MM.1S (cell line): ENCODE results near the gene EP400.

Experiments
- DNase-seq: peaks from one replicate; pipeline ENCODE4 v3.0.0-alpha.2; 2015
- H2AFZ ChIP-seq: fragments of 300-600 bp; sonication (generic); 2 replicates; pipeline ENCODE4 v1.6.0; 2016; ENCODE audit warnings: antibody characterized with exemption, low read length
- H3F3A ChIP-seq: fragments of 300-600 bp; sonication (generic); 2 replicates; pipeline ENCODE4 v1.6.1; 2016; ENCODE audit warnings: mild to moderate bottlenecking, antibody characterized with exemption, low read length, moderate library complexity, mixed read lengths; ENCODE audit not compliant: insufficient read depth
- H3K27ac ChIP-seq: fragments of 300-600 bp; sonication (generic); 2 replicates; pipeline ENCODE4 v1.5.1; 2016; ENCODE audit warnings: mild to moderate bottlenecking, low read length
- H3K27me3 ChIP-seq: fragments of 300-600 bp; sonication (generic); replicated peaks from 2 replicates; pipeline ENCODE4 v1.6.0; 2016; ENCODE audit warnings: low read length; ENCODE audit not compliant: insufficient read depth
- H3K36me3 ChIP-seq: fragments of 300-600 bp; sonication (generic); replicated peaks from 2 replicates; pipeline ENCODE4 v1.6.1; 2016; ENCODE audit warnings: mild to moderate bottlenecking, low read length, mixed read lengths; ENCODE audit not compliant: insufficient read depth
- H3K4me1 ChIP-seq: fragments of 300-600 bp; sonication (generic); 2 replicates; pipeline ENCODE4 v1.6.1; 2016; ENCODE audit warnings: low read length, mixed read lengths
- H3K4me2 ChIP-seq: fragments of 300-600 bp; sonication (generic); 2 replicates; pipeline ENCODE4 v1.6.0; 2016; ENCODE audit warnings: low read depth, low read length
- H3K4me3 ChIP-seq: fragments of 300-600 bp; sonication (generic); 2 replicates; pipeline ENCODE4 v1.5.1; 2016; ENCODE audit warnings: low read length, mixed read lengths
- H3K79me2 ChIP-seq: fragments of 300-600 bp; sonication (generic); 2 replicates; pipeline ENCODE4 v1.6.1; 2016; ENCODE audit warnings: mixed run types, low read length, mixed read lengths
- H3K9ac ChIP-seq: fragments of 300-600 bp; sonication (generic); 2 replicates; pipeline ENCODE4 v1.6.1; 2016; ENCODE audit warnings: low read length, mixed read lengths
- H3K9me2 ChIP-seq: fragments of 300-600 bp; sonication (generic); replicated peaks from 2 replicates; pipeline ENCODE4 v1.6.1; 2016; ENCODE audit warnings: mild to moderate bottlenecking, low read length, mixed read lengths; ENCODE audit not compliant: insufficient read depth
- H3K9me3 ChIP-seq: fragments of 300-600 bp; sonication (generic); replicated peaks from 2 replicates; pipeline ENCODE4 v1.6.1; 2016; ENCODE audit warnings: mild to moderate bottlenecking, low read length, mixed read lengths; ENCODE audit not compliant: insufficient read depth
- H4K20me1 ChIP-seq: fragments of 300-600 bp; sonication (generic); 2 replicates; pipeline ENCODE4 v1.6.1; 2016; ENCODE audit warnings: mild to moderate bottlenecking, low read length, moderate library complexity, mixed read lengths; ENCODE audit not compliant: insufficient read depth
- EZH2 ChIP-seq: fragments of 300-600 bp; sonication (generic); optimal IDR thresholded peaks from 2 replicates; pipeline ENCODE3; 2017; ENCODE audit warnings: low read depth, mild to moderate bottlenecking, antibody characterized with exemption, low read length, mixed read lengths
- EZH2phosphoT487 ChIP-seq: fragments of 300-600 bp; sonication (generic); IDR thresholded peaks from 2 replicates; pipeline ENCODE4 v1.6.1; 2018; ENCODE audit warnings: antibody characterized with exemption, low read length
- TF ChIP-seq, protein P1 (sequence below): fragments of 300-600 bp; sonication (generic); IDR thresholded peaks from 2 replicates; pipeline ENCODE4 v1.5.1; 2016; ENCODE audit warnings: antibody characterized with exemption, low read length, mixed read lengths

The EP400 gene

DNA sequence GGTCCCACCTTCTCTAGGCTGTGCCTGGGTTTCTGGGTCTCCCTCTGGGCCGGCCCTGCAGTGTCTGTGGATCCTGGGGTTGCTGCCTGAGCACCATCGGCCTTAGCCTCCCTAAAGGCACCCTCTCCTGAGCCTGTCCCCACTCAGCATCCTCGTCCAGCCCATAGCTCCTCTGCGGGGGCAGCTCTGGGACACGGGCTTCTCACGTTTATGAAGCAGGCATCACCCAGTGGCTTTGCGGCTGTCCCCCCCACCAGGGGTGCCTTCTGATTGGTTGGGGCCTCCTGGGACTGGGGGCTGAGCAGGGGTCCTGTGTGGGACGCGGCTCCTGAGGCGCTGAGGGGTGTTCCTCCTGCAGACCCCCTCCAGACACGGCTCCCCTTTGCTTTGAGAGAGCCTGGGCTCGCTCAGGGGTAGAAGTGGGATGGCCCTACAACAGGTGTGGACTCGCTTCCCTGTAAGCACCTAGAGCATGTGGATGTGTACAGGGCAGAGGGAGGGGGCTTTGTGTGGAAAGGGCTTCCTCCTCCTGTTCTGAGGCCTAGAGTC, 44.6 kb upstream of the EP400 start:
- Histone ChIP-seq H3K4me2 (no peak overlapping the region), H4K20me1 (no peaks in the 10 kb centered on the region), H3K4me3 (no peak overlapping the region), H3K36me3 (no peaks in the 10 kb centered on the region), H3K4me1 (no peaks in the 10 kb centered on the region), H3K9ac (no peak overlapping the region), H3K27me3 (no peaks in the 10 kb centered on the region), H2AFZ (no peak overlapping the region), H3K79me2 (no peaks in the 10 kb centered on the region), H3K9me2 (no peaks in the 10 kb centered on the region), H3K27ac (no peak overlapping the region), H3K9me3 (no peaks in the 10 kb centered on the region), H3F3A (no peaks in the 10 kb centered on the region)
- DNase-seq, result no peak
- TF ChIP-seq, protein P1, sequence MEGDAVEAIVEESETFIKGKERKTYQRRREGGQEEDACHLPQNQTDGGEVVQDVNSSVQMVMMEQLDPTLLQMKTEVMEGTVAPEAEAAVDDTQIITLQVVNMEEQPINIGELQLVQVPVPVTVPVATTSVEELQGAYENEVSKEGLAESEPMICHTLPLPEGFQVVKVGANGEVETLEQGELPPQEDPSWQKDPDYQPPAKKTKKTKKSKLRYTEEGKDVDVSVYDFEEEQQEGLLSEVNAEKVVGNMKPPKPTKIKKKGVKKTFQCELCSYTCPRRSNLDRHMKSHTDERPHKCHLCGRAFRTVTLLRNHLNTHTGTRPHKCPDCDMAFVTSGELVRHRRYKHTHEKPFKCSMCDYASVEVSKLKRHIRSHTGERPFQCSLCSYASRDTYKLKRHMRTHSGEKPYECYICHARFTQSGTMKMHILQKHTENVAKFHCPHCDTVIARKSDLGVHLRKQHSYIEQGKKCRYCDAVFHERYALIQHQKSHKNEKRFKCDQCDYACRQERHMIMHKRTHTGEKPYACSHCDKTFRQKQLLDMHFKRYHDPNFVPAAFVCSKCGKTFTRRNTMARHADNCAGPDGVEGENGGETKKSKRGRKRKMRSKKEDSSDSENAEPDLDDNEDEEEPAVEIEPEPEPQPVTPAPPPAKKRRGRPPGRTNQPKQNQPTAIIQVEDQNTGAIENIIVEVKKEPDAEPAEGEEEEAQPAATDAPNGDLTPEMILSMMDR, result no peak
- TF ChIP-seq EZH2phosphoT487 (no peak), EZH2 (no peak)

DNA sequence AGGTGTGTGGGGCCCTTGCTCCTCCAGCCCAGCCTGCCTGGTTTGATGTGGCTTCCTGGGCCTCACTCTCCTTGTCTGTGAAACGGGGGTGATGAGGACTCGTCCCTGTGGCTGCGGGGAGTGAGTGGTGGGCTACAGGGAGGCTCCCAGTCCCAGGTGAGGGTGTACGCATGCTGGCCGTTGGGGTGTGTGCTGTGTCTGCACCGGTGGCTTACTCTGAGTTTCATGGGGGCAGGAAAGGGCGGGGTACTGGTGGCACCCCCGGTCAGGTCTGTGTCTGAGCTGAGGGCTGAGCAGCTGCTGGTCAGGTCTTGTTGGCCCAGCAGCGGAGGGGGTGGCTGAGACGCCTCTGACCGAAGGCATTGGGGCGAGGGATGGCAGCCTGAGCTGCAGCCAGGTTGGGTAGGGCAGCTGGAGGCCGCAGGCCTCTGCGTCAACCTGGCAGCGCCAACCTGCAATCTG, 44.1 kb upstream of the EP400 start:
- H3K9ac ChIP-seq, result no peak overlapping the region
- no peaks in the 10 kb centered on the region for H3K27me3 ChIP-seq
- peak overlapping the region; percentile 21; the same call in 1 of the 2 replicates for H3K27ac ChIP-seq
- no peak overlapping the region for H2AFZ ChIP-seq
- H3K9me2 ChIP-seq, result no peaks in the 10 kb centered on the region
- no peak overlapping the region for H3K4me3 ChIP-seq
- no peak for TF ChIP-seq EZH2phosphoT487
- TF ChIP-seq EZH2, result no peak
- H3K79me2 ChIP-seq, result no peaks in the 10 kb centered on the region
- H3K4me2 ChIP-seq, result no peak overlapping the region
- H3F3A ChIP-seq, result no peaks in the 10 kb centered on the region
- H3K36me3 ChIP-seq, result no peaks in the 10 kb centered on the region
- H3K9me3 ChIP-seq, result no peaks in the 10 kb centered on the region
- DNase-seq, result no peak
- no peaks in the 10 kb centered on the region for H4K20me1 ChIP-seq
- H3K4me1 ChIP-seq, result no peaks in the 10 kb centered on the region

DNA sequence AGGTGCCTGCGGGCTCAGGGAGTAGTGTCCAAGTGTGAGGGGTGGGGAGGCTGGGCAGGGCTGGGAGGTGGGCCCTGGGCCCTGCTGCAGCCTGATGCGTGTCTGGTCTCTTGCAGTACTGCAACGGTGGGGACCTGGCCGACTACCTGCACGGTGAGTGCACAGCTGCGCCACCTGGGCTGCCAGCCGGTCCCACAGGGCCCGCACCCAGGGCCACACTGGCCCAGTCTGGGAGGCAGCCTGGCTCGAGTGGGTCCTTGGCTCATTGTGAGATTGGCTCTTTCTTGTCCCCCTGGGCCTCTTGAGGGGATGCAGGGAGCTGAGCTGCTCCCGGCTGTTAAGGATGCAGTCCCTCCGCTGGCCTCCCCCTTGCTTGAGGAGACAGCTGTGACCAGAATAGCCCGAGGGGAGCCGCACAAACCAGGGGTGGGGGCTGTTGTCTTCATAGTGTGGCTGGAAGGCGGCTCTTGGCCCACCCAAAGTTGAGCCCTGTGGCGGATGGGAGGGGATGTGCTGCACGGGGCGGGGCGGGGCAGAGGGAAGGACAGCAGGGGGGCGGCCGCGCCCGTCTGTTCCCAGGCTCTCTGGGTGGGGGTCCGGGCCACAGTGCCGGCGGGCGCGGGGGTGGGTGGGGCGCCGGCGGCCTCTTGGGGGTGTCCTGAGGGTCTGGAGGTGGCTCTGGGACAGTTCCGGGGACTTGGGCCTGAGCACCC, 42.2 kb upstream of the EP400 start:
- H3K9me2 ChIP-seq, result no peaks in the 10 kb centered on the region
- no peak overlapping the region for H3K4me3 ChIP-seq
- H3K9ac ChIP-seq, result no peak overlapping the region
- H3K79me2 ChIP-seq, result no peaks in the 10 kb centered on the region
- H3K27me3 ChIP-seq, result no peaks in the 10 kb centered on the region
- no peak overlapping the region for H3K4me2 ChIP-seq
- H3K4me1 ChIP-seq, result no peaks in the 10 kb centered on the region
- no peak for DNase-seq
- TF ChIP-seq EZH2 (no peak), EZH2phosphoT487 (no peak)
- TF ChIP-seq, protein P1, result no peak
- no peak overlapping the region for H3K27ac ChIP-seq
- no peaks in the 10 kb centered on the region for H3F3A ChIP-seq
- H4K20me1 ChIP-seq, result no peaks in the 10 kb centered on the region
- no peak overlapping the region for H2AFZ ChIP-seq
- no peaks in the 10 kb centered on the region for H3K36me3 ChIP-seq
- no peaks in the 10 kb centered on the region for H3K9me3 ChIP-seq
